Activated T-cell treated with anti-CD3 and anti-CD28 coated beads for 48 hours (primary cell): ENCODE data around the gene PIKFYVE.
"Not testable (repeated sequence)": the region's sequence is repeated elsewhere in the genome, so short reads cannot be mapped to it uniquely, and the experiment has no call there.

Experiments
- DNase-seq: peaks from one replicate; pipeline ENCODE4 v3.0.0-alpha.2; 2020; ENCODE audit warnings: low read depth

Gene PIKFYVE

DNA sequence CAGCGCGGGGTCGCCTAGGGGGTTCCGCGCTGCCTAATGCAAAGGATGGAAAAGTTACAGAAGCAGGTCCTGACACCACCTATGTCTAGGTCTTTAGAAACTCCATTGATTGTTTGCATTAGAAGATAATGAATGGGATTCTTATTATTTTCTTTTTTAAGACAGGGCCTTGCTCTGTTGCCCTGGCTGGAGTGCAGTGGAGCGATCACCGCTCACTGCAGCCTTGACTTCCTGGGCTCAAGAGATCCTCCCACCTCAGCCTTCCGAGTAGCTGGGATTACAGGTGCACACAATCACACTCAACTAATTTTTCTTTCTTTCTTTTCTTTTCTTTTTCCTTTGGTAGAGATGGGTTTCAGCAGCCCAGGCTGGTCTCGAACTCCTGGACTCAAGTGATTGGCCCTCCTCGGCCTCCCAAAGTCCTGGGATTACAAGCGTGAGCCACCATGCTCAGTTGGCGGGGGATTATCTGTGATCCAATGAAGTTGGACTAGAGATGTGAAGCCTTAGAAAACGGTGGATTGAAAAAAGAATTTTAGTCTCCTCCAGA is 10.4 kb upstream of the PIKFYVE start:
- DNase-seq = no peak

DNA sequence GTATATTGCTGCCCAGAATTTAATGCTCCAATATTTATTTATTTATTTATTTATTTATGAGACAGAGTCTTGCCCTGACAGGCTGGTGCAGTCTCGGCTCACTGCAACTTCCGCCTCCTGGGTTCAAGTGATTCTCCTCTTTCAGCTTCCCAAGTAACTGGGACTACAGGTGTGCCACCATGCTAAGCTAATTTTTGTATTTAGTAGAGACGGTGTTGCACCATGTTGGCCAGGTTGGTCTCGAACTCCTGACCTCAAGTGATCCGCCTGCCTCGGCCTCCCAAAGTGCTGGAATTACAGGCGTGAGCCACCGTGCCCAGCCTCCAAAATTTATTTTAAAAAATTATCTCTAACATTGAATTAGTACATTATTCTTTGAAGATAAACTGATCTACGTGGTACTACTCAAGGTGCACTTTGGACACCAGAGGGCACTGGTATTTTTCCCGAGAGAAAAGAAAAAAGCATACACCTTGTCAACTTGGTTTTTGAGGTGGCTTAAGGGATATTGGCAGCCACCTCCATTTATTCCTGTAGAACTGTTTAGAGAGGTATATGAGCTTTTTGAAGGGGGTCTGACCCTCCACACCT is 9.8 kb upstream of the PIKFYVE start:
- no peak for DNase-seq

DNA sequence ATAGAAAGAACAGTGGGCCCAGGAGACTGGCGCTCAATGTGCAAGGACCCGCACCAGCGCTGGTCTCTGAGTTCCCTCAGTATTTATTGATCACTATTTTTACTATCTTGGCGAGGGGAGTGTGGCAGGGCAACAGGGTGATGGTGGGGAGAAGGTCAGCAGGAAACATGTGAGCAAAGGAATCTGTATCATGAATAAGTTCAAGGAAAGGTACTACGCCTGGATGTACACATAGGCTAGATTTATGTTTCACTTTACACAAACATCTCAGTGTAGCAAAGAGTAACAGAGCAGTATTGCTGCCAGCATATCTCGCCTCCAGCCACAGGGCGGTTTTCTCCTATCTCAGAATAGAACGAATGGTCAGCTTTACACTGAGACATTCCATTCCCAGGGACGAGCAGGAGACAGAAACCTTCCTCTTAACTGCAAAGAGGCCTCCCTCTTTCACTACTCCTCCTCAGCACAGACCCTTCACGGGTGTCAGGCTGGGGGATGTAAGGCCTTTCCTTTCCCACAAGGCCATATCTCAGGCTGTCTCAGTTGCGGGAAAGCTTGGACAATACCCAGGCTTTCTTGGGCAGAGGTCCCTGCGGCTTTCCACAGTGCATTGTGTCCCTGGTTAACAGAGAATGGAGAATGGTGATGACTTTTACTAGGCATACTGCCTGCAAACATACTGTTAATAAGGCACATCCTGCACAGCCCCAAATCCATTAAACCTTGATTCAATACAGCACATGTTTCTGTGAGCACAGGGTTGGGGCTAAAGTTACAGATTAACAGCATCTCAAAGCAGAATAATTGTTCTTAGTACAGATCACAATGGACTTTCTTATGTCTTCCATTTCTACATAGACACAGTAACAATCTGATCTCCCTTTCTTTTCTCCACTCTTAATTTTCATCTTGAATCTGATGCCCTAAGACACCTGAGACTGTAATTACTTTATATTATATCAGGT is 8.9 kb upstream of the PIKFYVE start:
- DNase-seq = not testable (repeated sequence)

DNA sequence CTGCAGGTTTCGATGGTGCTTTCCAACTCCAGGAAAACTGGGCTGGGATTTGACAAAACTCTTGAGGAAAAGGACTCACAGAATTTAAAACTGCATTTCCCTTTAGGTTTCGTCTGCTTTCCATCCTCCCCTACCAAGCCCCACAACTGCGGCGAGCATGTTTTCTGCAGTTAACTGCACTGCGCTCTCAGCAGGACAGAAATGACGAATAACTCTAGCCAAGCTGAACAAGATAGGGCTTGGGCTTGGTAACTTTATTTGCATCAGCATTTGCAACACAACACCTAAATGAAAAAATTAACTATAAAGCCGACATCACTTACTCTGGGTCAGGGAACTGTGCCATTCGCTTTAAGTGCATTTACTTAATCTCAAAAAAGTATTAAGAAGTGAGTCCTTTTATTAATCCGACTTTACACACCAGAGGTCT is 669 bp upstream of the PIKFYVE start:
- peak; percentile 27 for DNase-seq

DNA sequence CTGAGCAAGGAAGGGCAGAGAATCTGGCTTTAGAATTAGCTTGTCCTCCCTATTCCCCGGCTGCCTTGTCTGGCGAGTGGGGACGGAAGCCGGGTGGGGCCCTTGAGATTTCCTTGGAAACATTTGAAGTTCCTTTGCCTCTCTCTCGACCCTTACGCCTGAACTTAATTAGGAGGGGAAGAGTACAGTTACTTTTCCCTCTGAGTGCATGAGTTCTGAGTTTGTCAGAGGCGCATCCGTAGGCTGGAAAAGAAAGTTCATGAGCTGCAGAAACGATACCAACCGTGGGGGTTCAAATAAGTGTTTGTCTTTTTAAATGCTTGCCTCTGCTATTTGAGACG is 468 bp downstream of the PIKFYVE start:
- DNase-seq = no peak

DNA sequence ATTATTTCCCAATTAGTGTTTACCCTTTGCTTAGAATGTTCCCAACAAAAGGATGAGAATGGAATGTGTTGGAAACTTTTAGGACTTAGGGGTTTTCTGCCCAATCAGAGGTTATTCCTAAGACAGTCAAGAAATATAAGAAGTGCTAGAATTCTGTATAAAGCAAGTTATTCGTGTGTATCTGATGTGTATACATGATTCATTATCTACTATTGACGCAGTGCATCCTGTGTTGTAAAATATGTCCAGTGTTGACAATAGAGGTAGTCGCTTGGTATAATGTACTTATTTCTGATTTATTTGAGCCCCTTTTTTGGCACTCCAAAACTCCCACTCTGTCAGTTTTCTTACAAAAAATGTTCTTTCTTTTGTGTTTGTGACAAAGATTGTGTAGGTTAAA is 881 bp downstream of the PIKFYVE start:
- DNase-seq = no peak

DNA sequence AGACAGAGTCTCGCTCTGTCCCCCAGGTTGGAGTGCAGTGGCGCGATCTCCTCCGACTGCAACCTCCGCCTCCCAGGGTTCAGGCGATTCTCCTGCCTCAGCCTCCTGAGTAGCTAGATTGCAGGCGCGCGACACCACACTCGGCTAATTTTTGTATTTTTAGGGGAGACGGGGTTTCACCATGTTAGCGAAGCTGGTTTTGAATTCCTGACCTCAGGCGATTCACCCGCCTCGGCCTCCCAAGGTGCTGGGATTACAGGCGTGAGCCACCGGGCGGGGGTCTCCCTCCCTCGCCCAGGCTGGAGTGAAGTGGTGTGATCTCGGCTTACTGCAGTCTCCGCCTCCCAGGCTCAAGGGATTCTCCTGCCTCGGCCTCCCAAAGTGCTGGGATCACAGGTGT is 1.5 kb downstream of the PIKFYVE start:
- not testable (repeated sequence) for DNase-seq

DNA sequence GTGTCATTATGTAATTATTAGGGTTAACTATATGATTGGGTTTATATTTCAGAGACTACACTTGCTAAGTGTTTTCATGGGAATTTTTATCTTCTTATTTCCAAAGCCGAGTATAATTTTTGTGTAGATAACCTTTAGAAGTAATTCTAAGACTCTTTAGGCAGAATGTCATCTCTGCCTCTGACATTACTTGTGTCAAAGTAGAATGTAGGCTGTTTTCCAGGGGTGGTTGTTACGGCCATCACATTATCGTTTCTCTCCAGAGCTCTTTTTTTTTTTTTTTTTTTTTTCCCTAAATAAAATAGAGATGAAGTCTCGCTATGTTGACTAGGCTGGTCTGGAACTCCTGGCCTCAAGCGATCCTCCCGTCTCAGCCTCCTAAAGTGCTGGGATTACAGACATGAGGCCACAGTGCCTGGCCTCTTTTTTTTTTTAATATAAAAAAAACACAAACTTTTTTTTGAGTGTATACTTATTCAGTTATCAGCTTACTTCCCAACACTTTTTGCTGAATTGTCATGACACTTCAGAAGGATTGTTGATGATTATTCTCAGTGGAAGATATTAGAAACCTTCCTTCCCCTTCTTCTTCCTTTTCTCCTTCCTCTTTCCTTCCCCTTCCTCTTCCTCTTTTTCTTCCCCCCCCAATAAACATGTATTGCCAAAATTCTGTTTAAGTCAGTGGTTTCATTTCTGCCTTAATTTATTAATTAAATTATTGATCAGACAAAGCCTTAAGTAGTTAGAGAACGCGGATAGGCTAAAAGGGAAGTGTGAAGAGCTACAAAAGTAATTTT is 2.3 kb downstream of the PIKFYVE start:
- no peak for DNase-seq

DNA sequence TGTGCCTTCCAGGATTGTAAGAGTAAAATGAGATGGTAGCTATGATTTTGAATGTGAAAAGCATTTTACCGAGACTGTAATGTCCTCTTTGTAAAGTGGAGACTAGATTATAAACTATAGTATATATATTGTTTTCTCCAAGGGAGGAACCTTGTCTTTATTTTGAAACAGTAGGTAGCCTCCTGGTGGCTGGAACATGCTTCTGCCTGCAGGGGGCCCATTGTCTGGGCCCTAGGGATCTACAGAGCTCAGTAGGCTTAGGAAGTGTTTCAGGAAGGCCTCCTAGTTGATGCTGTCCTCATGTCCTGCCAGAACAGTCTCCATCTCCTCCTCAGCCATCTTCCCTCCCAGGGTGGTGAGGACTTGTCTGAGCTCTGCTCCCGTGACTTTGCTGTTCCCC is 3.0 kb downstream of the PIKFYVE start:
- DNase-seq = no peak

DNA sequence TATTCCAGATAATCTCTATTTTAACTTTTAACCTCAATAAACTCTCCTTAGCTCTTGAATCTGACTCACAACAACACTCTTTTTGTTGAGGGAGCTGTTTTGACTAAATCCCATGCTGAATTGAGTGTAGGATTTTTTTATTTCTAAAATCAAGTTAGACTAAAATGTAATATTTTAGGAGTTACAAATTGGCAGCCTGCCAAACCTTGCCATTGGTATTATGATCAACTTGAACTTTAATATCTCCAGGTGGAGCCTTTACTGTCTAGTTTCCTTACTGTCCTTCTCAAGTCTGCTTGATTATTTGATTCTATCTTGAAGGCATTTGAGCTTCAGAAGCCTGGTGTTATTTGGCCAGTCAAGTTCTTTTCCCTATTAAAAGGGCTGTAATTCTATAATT is 8.7 kb downstream of the PIKFYVE start:
- no peak for DNase-seq

DNA sequence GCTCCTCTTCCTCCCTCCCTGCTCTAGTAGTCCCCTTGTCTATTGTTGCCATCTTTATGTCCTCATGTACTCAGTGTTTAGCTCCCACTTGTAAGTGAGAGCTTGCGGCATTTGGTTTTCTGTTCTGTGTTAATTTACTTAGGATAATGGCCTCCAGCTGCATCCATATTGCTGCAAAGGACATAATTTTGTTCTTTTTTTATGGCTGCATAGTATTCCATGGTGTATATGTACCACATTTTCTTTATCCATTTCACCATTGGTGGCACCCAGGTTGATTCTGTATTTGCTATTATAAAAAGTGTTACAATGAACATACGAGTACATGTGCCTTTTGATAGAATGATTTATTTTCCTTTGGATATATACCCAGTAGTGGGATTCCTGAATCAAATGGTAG is 12.5 kb downstream of the PIKFYVE start:
- DNase-seq = no peak

DNA sequence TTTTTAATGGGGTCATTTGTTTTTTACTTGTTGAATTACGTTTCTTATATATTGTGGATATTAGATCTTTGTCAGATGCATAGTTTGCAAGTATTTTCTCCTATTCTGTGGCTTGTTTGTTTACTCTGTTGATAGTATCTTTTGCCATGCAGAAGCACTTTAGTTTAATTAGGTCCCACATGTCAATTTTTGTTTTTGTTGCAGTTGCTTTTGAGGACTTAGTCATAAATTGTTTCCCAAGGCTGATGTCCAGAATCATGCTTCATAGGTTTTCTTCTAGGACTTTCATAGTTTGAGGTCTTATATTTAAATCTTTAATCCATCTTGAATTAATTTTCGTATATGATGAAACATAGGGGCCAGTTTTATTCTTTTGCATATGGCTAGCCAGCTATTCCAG is 13.2 kb downstream of the PIKFYVE start:
- DNase-seq = no peak

DNA sequence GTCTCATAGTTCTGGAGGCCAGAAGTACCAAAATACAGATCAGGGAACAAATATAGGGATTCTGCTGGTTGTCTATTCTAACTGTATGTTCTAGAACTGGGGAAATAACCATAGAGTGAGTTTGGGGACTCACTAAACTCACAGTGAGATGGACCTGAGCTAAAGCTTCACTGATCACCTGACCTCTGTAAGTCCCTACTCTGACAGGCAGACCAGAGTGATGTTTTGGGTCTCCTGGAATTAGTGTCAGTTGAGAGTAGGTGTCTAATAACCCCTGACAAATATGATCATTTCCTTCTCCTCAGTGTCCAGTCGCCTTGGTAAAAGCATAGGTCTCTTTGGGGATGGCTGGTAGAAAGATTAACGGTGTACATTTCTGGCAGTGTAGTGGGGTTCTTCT is 14.2 kb downstream of the PIKFYVE start:
- DNase-seq = no peak

DNA sequence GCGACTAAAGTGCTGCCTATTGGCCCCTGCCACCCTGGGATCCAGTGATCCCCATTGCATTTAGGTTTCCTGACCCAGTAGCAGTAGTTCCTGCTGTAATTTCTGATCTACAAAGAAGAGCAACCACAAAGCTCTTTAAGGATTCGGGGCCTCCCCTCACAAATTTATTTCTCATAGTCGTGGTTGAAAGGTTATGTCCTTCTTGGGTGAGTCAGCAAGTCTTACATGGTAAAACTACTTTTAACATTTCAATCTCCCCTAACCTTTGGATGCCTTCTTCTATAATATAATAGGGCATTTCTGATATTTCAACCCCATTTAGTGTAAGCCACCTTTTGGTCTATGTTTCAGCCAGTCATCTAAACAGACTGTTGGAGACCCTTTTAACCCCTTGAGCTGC is 14.9 kb downstream of the PIKFYVE start:
- DNase-seq = no peak

DNA sequence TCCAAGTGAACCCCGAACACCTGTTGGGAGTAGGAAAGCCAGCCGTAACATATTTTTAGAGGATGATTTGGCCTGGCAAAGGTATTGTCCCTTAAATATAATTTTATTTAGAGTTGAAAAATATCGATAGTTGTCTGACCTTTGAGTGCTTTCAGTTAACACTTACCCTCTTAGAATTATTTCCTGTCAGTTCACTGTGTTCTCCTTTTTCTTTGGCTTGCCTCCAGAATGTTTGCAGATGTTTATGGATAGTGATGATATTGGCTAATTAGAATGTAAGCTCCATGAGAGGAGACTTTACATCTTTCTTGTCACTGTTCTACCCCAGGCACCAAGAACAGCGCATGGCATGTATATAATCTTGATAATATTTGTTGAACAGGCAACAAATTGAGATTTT is 19.8 kb downstream of the PIKFYVE start:
- DNase-seq = no peak

DNA sequence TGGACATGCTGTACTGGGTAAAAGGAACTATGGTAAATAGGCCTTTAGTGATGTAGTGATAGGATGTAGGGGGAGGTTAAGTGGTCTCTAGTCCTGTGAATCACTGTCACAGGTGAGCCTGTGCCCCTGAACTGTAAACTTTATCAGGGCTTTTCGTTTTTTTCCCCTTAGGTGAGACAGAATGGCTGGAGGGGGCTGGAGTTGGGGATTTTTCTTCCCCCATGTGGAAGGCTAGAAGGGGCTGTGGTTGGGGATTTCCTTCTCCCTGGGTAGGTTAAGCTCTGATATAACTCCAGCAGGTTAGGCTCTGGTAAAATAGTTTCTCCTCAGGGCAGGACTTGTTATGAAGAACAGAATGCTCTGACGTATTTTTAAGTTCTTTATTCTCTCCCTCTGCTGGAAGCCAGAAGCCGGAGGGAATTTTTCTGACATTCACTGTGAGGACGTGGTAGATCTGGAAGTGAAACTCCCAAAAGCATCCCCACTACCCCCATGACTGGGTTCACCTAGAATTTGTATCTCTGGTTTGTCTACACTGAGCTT is 28.5 kb downstream of the PIKFYVE start:
- no peak for DNase-seq

DNA sequence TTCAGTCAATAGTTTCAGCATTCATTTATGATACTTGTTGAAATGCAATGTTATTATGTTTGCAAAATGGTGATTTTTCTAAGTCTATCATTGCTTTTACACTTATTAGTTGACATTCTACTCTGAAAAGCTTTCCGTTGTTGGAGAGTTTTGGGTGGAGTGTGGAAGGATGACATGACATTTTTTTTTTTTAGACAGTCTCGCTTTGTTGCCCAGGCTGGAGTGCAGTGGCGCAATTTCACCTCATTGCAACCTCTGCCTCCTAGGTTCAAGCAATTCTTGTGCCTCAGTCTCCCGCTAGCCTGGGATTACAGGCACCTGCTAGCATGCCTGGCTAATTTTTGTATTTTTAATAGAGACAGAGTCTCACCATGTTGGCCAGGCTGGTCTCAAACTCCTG is 29.8 kb downstream of the PIKFYVE start:
- no peak for DNase-seq

DNA sequence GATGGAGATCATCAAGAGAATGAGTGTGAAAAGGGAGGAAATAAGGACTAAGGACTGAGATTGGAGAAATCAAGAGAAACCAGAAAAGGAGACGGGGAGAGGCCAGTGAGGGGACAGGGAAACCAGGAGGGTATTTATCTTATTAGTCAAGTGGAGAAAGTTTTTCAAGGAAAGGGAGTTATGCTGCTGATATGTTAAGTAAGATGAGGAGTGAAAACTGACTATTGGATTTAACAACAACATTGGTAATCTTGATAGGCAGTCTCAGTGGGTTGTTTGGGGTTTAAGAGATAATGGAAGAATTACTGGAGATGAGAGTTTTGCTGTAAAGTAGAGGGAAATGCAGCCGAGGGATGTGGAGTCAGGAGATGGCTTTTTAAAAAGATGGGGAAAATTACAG is 30.6 kb downstream of the PIKFYVE start:
- DNase-seq = no peak

DNA sequence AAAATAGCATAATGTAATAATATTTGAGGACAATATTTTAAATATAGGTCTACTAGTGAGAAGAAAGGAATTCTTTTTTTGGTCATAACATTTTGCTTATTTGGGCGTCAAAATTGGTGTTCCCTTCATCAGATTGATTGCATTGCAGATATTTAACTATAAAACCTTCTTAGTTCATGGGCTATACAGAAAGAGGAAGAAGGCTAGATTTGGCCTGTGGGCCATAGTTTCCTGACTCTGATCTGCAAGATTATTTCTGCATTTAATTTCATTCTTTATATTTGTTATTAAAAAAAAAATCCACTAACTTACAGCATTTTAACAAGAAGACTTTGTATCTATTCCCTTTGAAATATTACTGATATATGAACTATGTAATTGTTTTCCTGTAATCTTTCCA is 31.9 kb downstream of the PIKFYVE start:
- no peak for DNase-seq

DNA sequence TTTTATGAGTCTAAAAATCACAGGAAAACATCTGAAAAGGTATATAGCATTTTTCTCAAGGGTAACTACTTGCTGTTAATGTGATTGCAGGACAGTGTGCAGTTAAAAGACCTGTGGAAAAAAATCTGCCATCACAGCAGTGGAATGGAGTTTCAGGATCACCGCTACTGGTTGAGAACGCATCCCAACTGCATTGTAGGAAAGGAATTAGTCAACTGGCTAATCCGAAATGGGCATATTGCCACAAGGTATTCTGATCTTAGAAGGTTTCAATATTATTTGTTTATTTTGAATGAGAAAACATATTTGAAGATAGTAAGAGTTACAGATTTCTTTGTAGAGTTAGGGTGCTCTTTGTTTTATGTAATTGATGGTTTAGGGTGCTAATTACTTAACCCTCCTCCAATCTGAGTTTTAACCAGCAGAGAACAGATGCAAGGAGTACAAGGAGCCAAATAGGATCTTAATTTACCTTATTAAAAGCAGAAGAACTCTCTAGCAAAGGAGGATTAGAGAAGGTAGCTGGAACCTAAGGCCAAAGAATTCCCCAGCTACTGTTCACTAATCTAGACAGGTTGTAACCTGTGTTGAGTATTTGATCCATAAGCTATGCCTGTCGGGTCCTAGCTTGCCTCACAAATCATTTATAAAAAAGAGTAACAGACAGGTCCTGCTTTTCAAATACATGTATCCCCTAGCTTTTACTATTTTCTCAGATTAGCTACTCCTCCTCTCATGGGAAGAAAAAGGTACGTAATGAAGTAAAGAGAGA is 35.0 kb downstream of the PIKFYVE start:
- DNase-seq = no peak

DNA sequence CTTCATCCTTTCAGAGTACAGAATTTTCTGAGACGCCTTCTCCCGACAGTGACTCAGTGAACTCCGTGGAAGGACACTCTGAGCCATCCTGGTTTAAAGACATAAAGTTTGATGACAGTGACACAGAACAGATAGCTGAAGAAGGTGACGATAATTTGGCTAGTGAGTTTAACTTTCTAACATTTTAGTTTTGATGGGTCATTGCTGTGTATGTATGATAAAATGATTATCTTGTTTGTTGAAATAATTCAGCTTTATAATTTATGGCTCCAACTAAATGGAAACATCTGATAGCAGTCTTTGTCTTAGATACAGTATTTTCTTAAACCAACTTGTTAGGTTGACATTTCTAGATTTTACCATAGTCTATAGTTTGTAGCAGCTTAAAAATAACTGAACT is 38.1 kb downstream of the PIKFYVE start:
- no peak for DNase-seq

DNA sequence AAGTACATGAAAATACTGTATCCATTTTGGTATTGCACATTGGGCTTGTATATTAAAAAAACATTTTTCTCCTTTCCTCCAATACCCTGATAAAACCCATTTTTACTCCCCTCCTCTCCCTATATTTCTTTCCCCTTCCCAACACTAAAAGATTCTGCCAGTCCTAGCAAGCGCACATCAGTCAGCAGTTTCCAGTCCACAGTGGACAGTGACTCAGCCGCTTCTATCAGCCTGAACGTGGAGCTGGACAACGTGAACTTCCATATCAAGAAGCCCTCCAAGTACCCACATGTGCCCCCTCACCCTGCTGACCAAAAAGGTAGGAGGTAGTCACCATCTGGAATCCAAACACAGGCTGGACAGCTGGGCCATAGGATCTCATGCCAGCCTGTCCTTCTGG is 38.6 kb downstream of the PIKFYVE start:
- DNase-seq = no peak
